ENCODE data around the gene CYP20A1. TPM values are rescaled to one million over a fixed set of nuclear protein-coding genes. Genes with fewer than 3 reads are reported as not detected.

The CYP20A1 gene
- total RNA-seq, 2 experiments from 2014 or later = 18.3 to 22.6 TPM

GRCh38 chr2:203352604-203353255 is 113.9 kb downstream of the CYP20A1 start:
- Mint-ChIP-seq H3K27ac (no peak overlapping the region), H3K36me3 (peaks cover under 1% of the 10 kb centered on the region), H3K4me1 (no peaks in the 10 kb centered on the region), H3K4me3 (no peak overlapping the region), H3K27me3 (no peaks in the 10 kb centered on the region), H3K9me3 (no peaks in the 10 kb centered on the region)
- no peak for DNase-seq
- POLR2A ChIA-PET = no interaction called here
- ATAC-seq (ENCODE audit: low read depth) = no peak

DNA sequence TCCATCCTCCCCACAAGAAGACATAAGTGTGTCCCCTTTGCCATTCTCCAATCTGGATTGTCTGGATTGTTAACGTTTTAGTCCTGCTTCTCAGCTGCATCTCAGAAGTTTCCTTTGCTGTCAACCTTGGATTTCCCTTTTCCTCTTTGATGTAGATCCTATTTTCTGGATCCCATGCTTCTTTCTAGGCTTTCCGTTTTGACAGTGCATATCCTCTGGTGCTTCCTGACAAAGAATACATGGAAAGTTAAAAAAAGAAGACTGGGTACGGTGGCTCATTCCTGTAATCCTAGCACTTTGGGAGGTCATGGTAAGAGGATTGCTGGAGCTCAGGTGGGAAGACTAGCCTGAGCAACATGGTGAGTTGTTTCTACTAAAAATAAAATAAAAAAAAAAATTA is 116.1 kb downstream of the CYP20A1 start:
- no peak overlapping the region for H3K27ac Mint-ChIP-seq
- no peak for DNase-seq
- no peak overlapping the region for H3K4me3 Mint-ChIP-seq
- peaks cover 7% of the 10 kb centered on the region for H3K36me3 Mint-ChIP-seq
- POLR2A ChIA-PET = no interaction called here
- no peaks in the 10 kb centered on the region for H3K4me1 Mint-ChIP-seq
- no peaks in the 10 kb centered on the region for H3K27me3 Mint-ChIP-seq
- no peaks in the 10 kb centered on the region for H3K9me3 Mint-ChIP-seq
- no peak for ATAC-seq (ENCODE audit: low read depth)

Other genes starting within 250 kb of the CYP20A1 start
- gene NBEAL1, start 224.1 kb upstream of the CYP20A1 start, total RNA-seq = 10 to 100 TPM; 19.6 to 20.2 TPM
- 10 to 100 TPM; 39.9 to 44.6 TPM for gene ABI2, start 89.4 kb downstream of the CYP20A1 start, total RNA-seq

Measured in activated naive CD8-positive, alpha-beta T cell treated with anti-CD3 and anti-CD28 coated beads, Interleukin-2, amount 10 ng/mL, durations not matched to agents 7 days and 5 days (primary cell).